Measurements from ENCODE around the gene NRG2. TPM values are rescaled to one million over a fixed set of nuclear protein-coding genes. Genes with fewer than 3 reads are reported as not detected.

NRG2 gene
- total RNA-seq, 2 experiments from 2014 or later, result 0.08 to 0.17 TPM

DNA sequence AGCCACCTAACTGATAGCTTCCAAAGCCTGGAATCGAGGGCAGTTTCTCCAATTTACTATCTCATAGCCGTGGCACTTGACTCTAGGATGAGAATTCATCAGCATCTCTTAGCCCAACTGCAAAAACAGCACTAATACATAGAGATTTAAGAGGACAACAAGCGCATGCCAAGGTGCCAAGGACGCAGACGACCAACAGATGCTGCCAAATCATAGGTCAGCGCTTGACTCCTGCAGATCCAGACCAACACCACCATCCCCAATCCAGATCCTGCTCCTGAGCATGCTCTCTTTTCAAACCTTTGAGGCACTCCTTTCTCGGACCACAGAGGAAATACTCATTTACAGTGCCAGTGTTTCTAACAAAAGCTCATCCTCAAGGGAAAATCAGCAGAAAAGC is 24.6 kb downstream of the NRG2 start:
- ATAC-seq (ENCODE audit: poor library complexity), result no peak

GRCh38 chr5:140018096-140018481 is 25.0 kb downstream of the NRG2 start:
- no peaks in the 10 kb centered on the region for H3K27me3 Mint-ChIP-seq
- no peak overlapping the region for H3K4me3 Mint-ChIP-seq
- TF ChIP-seq, protein P1, sequence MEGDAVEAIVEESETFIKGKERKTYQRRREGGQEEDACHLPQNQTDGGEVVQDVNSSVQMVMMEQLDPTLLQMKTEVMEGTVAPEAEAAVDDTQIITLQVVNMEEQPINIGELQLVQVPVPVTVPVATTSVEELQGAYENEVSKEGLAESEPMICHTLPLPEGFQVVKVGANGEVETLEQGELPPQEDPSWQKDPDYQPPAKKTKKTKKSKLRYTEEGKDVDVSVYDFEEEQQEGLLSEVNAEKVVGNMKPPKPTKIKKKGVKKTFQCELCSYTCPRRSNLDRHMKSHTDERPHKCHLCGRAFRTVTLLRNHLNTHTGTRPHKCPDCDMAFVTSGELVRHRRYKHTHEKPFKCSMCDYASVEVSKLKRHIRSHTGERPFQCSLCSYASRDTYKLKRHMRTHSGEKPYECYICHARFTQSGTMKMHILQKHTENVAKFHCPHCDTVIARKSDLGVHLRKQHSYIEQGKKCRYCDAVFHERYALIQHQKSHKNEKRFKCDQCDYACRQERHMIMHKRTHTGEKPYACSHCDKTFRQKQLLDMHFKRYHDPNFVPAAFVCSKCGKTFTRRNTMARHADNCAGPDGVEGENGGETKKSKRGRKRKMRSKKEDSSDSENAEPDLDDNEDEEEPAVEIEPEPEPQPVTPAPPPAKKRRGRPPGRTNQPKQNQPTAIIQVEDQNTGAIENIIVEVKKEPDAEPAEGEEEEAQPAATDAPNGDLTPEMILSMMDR (IDR thresholded peaks at IDR 0.05), result no peak
- Histone ChIP-seq H3K4me1 (ENCODE audit: insufficient read depth, low read length) (no peaks in the 10 kb centered on the region), H3K27ac (ENCODE audit: low read depth in 1 of 2, low read length in 2 of 2) (no peak overlapping the region), H3K27me3 (ENCODE audit: control insufficient read depth in 1 of 2, insufficient read depth in 2 of 2, low read length in 2 of 2) (peaks cover 7 to 17% of the 10 kb centered on the region in 2 experiments), H3K36me3 (ENCODE audit: insufficient read depth, low read length) (no peaks in the 10 kb centered on the region), H3K4me3 (ENCODE audit: low read length) (no peak overlapping the region), H3K9me3 (ENCODE audit: control insufficient read depth in 1 of 2, insufficient read depth in 1 of 2, low read length in 2 of 2) (no peaks in the 10 kb centered on the region)
- no peaks in the 10 kb centered on the region for H3K9me3 Mint-ChIP-seq
- no peaks in the 10 kb centered on the region for H3K36me3 Mint-ChIP-seq (ENCODE audit: low read depth)
- intact Hi-C loops (cut with DNase I, micrococcal nuclease), result no loop called here
- ATAC-seq (ENCODE audit: poor library complexity) (no peak), DNase-seq (no peak)
- H3K27ac Mint-ChIP-seq, result no peak overlapping the region
- POLR2A ChIA-PET, result no interaction called here
- H3K4me1 Mint-ChIP-seq (ENCODE audit: low read depth), result no peaks in the 10 kb centered on the region
- CTCF ChIA-PET, result interaction anchor here (0.6 kb wide), 1 partner anchor 1864 kb away, joined by 3 read pairs; no protein-coding TSS in a partner anchor

More for the DNA sequence above, 24.6 kb downstream of the NRG2 start:
- H3K9me3 Mint-ChIP-seq, result no peaks in the 10 kb centered on the region
- H3K36me3 Mint-ChIP-seq (ENCODE audit: low read depth), result no peaks in the 10 kb centered on the region
- H3K9me3 ChIP-seq (ENCODE audit: control insufficient read depth in 1 of 2, insufficient read depth in 1 of 2, low read length in 2 of 2), result no peaks in the 10 kb centered on the region
- no peaks in the 10 kb centered on the region for H3K4me1 Mint-ChIP-seq (ENCODE audit: low read depth)
- H3K4me3 Mint-ChIP-seq, result no peak overlapping the region
- H3K27ac ChIP-seq (ENCODE audit: low read depth in 1 of 2, low read length in 2 of 2), result no peak overlapping the region
- H3K27me3 Mint-ChIP-seq, result no peaks in the 10 kb centered on the region
- ChIA-PET POLR2A (no interaction called here), CTCF (no interaction called here)
- no peaks in the 10 kb centered on the region for H3K36me3 ChIP-seq (ENCODE audit: insufficient read depth, low read length)
- intact Hi-C loops (cut with DNase I, micrococcal nuclease), result no loop called here
- peaks cover 8 to 21% of the 10 kb centered on the region in 2 experiments for H3K27me3 ChIP-seq (ENCODE audit: control insufficient read depth in 1 of 2, insufficient read depth in 2 of 2, low read length in 2 of 2)
- H3K4me3 ChIP-seq (ENCODE audit: low read length), result no peak overlapping the region
- H3K4me1 ChIP-seq (ENCODE audit: insufficient read depth, low read length), result no peaks in the 10 kb centered on the region
- DNase-seq, result no peak
- H3K27ac Mint-ChIP-seq, result no peak overlapping the region
- TF ChIP-seq, protein P1 (IDR thresholded peaks at IDR 0.05), result no peak

- ChIA-PET CTCF (interaction anchor here (0.6 kb wide), 1 partner anchor 1864 kb away, joined by 3 read pairs; no protein-coding TSS in a partner anchor), POLR2A (no interaction called here)
- H3K27me3 Mint-ChIP-seq, result no peaks in the 10 kb centered on the region
- no peak overlapping the region for H3K4me3 Mint-ChIP-seq
- no peaks in the 10 kb centered on the region for H3K4me1 Mint-ChIP-seq (ENCODE audit: low read depth)
- ATAC-seq (ENCODE audit: poor library complexity) (no peak), DNase-seq (no peak)
- no peaks in the 10 kb centered on the region for H3K36me3 ChIP-seq (ENCODE audit: insufficient read depth, low read length)
- no peak overlapping the region for H3K27ac ChIP-seq (ENCODE audit: low read depth in 1 of 2, low read length in 2 of 2)
- H3K4me3 ChIP-seq (ENCODE audit: low read length), result no peak overlapping the region
- H3K4me1 ChIP-seq (ENCODE audit: insufficient read depth, low read length), result no peaks in the 10 kb centered on the region
- H3K9me3 Mint-ChIP-seq, result no peaks in the 10 kb centered on the region
- intact Hi-C loops (cut with DNase I, micrococcal nuclease), result no loop called here
- H3K36me3 Mint-ChIP-seq (ENCODE audit: low read depth), result no peaks in the 10 kb centered on the region
- H3K27me3 ChIP-seq (ENCODE audit: control insufficient read depth in 1 of 2, insufficient read depth in 2 of 2, low read length in 2 of 2), result peaks cover 5 to 17% of the 10 kb centered on the region in 2 experiments
- no peak overlapping the region for H3K27ac Mint-ChIP-seq
- TF ChIP-seq, protein P1 (IDR thresholded peaks at IDR 0.05), result no peak
- H3K9me3 ChIP-seq (ENCODE audit: control insufficient read depth in 1 of 2, insufficient read depth in 1 of 2, low read length in 2 of 2), result no peaks in the 10 kb centered on the region
These were observed 25.6 kb downstream of the NRG2 start for GRCh38 chr5:140017397-140018095.
